ENCODE measurements around the gene URM1. TPM values are rescaled to one million over a fixed set of nuclear protein-coding genes. Genes with fewer than 3 reads are reported as not detected.
"Not testable (repeated sequence)": the region's sequence is repeated elsewhere in the genome, so short reads cannot be mapped to it uniquely, and the experiment has no call there.

URM1 gene
- total RNA-seq, 1 experiment from 2014 or later, result 71.8 TPM

DNA sequence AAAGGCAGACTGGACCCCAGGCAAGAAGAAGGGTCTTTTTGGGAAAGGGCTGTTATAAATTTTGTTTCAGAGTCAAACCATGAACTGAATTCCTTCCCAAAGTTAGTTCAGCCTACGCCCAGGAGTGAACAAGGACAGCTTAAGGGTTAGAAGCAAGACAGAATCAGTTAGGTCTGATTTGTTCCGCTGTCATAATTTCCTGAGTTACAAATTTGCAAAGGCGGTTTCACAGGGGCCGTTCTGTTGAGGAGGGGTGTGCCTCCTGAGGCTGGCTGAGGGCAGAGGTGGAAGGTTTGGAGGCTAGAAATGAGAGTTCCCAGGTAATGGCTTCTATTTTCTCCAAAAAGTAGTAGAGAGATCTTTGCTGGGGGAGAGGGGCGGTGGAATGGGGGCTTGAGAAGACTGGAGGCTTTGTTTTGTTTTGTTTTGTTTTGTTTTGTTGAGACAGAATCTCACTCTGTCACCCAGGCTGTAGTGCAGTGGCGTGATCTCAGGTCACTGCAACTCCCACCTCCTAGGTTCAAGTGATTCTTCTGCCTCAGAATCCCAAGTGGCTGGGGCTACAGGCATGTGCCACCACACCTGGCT, 45.4 kb downstream of the URM1 start:
- no peak for DNase-seq (ENCODE audit: low read depth)
- in situ Hi-C loops (cut with HindIII; ENCODE audit: low pct_unique_long_range_greater_than_20kb, low sequenced_read_pairs), result no loop called here

DNA sequence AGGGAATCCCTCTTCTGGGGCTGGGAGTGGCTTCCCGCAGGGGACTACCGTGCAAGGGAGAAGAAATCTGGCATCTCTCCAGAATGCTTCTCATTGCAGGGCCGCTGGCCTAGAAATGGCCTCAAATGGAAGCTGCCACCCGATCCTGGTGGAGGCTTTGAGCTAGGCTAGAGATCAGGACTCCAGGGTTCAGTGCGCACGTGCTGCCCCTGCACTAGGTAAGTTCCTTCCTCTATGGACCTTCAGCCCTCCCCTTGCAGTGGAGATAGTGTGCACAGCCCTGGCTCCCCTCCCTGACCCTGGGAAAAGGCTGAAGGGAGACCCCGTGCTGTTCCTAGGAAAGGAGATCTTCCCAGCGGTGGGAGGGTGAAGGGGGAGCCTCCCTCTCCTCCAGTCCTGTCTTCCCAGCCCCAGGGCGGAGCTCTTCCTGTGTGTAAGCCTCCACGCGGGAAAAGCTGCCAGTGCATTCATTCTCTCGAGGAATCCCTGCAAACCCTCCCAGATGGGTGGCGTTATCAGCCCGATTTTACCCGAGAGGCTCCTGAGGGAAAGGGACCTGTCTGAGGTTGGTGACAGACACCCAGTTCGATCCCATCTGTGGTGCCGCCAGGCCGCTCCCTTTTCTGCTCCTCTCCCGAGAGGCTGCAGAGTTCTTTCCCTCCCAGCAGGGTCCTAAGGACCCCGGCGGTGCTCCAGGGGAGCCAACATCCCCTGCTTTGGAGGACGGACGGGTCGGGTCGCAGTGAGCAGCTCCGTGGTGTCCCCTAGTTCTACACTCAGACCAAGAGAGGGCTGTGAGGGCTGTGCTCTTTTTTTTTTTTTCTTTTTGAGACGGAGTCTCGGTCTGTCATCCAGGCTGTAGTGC, 48.1 kb downstream of the URM1 start:
- in situ Hi-C loops (cut with HindIII; ENCODE audit: low pct_unique_long_range_greater_than_20kb, low sequenced_read_pairs), result no loop called here
- no peak for DNase-seq (ENCODE audit: low read depth)

- in situ Hi-C loops (cut with HindIII; ENCODE audit: low pct_unique_long_range_greater_than_20kb, low sequenced_read_pairs), result no loop called here
- DNase-seq (ENCODE audit: low read depth), result peak; percentile 71
Measured at GRCh38 chr9:128420060-128420650, 49.0 kb downstream of the URM1 start.

DNA sequence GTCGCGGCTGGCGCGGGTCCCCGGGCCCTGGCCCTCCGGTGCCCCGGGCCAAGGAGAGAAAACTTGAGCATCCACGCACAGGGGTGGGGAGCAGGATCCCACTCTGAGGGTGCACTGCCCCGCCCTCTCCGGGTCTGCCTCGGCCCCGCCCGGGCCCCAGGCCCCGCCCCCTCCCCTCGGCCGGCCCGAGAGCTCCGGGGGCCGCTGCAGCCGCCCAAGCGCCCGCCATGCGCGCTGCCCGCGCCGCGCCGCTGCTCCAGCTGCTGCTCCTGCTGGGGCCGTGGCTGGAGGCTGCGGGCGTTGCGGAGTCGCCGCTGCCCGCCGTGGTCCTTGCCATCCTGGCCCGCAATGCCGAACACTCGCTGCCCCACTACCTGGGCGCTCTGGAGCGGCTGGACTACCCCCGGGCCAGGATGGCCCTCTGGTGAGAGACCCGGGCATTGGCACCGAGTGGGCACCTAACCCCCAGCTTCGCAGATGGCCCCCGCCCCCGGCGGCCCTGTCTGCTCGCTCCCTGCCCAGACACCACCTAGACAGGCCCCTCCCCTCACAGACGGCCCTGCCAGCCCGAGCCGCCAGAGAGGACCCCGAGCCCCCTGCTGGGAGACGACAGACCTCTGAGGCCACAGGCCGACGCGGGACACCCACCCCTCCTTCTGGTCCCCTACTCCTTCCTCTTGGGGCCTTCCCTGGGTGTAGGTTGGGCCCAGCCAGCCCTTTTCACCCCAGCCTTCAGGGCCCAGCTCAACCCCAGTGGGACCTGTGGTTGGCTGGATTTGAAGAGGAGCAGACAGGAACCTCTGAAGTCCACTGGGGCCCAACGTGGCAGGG, 49.7 kb downstream of the URM1 start, which contains the start of gene CERCAM:
Gene CERCAM (plus strand): TSS at position 207 of the 831 bp plus-strand sequence. CDS start 21 bp downstream, at position 228.
- peak; percentile 57 for DNase-seq (ENCODE audit: low read depth)
- in situ Hi-C loops (cut with HindIII; ENCODE audit: low pct_unique_long_range_greater_than_20kb, low sequenced_read_pairs), result no loop called here

DNA sequence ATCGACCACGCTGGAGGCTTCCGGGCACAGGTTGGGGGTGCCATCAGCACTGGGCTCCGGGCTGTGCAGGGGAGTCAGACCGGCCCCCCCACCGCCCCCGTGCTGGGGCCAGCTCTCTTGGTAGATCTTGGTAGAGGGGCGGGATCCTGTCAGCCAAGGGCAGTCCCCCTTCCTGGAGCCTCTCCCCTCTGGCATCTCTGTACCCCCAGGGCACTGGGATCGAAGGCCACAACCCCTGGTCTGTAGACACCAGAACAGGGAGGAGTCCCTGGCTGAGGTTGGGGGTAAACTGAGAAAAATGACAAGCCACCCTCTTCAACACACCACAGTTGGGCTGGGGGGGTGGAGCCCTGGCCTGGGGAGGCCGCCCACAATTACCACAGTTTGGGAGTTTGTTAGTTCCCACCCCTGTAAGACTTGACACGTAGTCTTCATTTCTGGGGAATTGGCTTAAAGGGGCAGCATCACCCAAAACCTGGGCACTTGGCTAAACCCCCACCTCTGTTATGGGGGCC, 50.4 kb downstream of the URM1 start:
- in situ Hi-C loops (cut with HindIII; ENCODE audit: low pct_unique_long_range_greater_than_20kb, low sequenced_read_pairs), result no loop called here
- DNase-seq (ENCODE audit: low read depth), result peak; percentile 12

DNA sequence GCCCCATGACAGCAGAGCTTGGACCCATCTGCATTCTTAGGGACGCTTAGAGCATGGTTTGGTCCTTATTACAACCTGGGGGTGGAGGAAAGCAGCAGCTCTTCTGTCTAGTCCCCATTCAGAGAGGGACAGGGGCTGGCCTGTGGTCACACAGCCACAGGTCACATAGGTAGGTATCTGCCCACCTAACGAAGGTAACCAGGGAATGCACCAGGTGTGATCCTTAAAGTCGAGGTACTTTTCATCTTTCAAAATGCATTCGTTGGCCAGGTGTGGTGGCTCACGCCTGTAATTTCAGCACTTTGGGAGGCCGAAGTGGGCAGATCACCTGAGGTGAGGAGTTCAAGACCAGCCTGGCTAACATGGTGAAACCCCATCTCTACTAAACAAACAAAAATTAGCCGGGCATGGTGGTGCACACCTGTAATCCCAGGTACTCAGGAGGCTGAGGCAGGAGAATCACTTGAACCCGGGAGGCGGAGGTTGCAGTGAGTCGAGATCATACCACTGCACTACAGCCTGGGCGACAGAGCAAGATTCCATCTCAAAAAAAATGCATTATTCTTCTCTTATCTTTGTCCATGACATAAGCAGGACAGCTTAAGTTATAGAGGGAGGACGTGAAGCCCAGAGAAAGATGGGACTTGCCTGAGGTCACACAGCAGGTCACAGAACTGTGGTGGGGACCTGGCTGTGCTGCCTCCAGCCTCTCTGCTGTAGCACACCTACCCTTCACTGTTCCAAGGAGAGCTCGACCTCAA, 51.0 kb downstream of the URM1 start:
- DNase-seq (ENCODE audit: low read depth); in situ Hi-C loops (cut with HindIII; ENCODE audit: low pct_unique_long_range_greater_than_20kb, low sequenced_read_pairs): not testable (repeated sequence)

GRCh38 chr9:128422783-128423150, 51.6 kb downstream of the URM1 start:
- in situ Hi-C loops (cut with HindIII; ENCODE audit: low pct_unique_long_range_greater_than_20kb, low sequenced_read_pairs), result no loop called here
- no peak for DNase-seq (ENCODE audit: low read depth)

DNA sequence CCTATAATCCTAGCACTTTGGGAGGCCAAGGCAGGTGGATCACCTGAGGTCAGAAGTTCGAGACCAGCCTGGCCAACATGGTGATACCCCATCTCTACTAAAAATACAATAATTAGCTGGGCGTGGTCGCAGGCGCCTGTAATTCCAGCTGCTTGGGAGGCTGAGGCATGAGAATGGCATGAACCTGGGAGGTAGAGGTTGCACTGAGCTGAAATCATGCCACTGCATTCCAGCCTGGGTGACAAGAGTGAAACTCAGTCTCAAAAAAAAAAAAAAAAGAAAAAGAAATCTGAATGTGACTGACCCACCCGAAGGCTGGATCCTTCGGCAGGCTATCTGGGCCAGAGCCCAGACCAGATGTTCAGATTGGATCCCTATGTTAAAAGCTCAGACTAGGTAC, 52.2 kb downstream of the URM1 start:
- DNase-seq (ENCODE audit: low read depth); in situ Hi-C loops (cut with HindIII; ENCODE audit: low pct_unique_long_range_greater_than_20kb, low sequenced_read_pairs): not testable (repeated sequence)

- DNase-seq (ENCODE audit: low read depth), result no peak
- in situ Hi-C loops (cut with HindIII; ENCODE audit: low pct_unique_long_range_greater_than_20kb, low sequenced_read_pairs), result no loop called here
Measured at GRCh38 chr9:128424268-128424780, 53.1 kb downstream of the URM1 start.

DNA sequence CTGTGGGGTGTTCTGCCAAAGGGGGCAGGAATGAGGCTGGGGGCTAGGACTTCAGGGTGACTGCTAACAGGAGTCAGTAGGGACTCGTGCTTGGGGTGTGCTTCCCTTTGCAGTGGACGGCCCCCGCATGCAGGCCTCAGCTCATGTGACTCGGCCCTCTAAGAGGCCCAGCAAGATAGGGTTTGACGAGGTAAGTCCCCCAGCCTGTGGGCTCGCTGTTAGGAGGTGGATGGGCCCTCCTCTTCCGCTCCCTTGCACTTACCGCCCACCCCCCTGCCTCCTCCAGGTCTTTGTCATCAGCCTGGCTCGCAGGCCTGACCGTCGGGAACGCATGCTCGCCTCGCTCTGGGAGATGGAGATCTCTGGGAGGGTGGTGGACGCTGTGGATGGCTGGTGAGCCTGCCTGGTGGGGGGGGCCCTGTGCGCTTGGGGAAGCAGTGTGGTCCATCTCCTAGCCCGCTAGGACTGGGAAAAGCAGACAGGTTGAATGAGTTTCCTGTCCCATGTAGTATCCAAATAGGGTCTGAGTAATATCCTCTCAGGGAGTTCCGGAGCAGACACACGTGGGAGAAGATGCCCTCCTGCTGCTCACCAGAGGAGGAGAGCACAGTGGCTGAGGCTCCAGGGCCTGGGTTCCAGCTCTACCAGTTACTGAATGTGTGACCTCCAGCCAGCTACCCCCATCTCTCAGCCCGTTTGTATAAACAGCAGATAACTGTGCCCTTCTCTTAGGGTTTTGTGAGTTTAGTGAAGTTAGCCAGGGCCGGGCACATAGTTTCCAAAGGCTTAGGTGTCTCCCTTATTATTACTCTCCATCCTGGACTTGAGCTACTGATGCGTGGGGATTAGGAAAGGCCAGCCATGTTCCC, 57.7 kb downstream of the URM1 start:
- DNase-seq (ENCODE audit: low read depth), result no peak
- in situ Hi-C loops (cut with HindIII; ENCODE audit: low pct_unique_long_range_greater_than_20kb, low sequenced_read_pairs), result no loop called here

DNA sequence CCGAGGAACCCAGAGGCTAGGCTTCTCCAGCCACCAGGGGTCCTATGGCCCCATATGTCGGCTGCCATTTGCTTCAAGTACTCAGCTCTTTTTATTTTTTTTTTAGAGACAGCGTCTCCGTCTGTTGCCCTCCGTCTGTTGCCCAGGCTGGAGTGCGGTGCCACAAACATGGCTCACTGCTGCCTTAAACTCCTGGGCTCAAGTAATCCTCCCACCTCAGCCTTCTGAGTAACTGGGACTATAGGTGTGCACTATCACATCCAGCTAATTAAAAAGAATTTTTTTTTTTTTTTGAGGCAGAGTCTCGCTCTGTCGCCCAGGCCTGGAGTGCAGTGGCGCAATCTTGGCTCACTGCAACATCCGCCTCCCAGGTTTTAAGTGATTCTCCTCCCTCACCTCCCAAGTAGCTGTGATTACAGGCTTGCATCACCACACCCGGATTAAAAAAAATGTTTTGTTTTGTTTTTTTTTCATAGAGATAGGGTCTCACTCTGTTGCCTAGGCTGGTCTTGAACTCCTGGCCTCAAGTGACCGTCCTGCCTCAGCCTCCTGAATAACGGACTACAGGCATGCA, 58.4 kb downstream of the URM1 start:
- no peak for DNase-seq (ENCODE audit: low read depth)
- in situ Hi-C loops (cut with HindIII; ENCODE audit: low pct_unique_long_range_greater_than_20kb, low sequenced_read_pairs), result no loop called here

DNA sequence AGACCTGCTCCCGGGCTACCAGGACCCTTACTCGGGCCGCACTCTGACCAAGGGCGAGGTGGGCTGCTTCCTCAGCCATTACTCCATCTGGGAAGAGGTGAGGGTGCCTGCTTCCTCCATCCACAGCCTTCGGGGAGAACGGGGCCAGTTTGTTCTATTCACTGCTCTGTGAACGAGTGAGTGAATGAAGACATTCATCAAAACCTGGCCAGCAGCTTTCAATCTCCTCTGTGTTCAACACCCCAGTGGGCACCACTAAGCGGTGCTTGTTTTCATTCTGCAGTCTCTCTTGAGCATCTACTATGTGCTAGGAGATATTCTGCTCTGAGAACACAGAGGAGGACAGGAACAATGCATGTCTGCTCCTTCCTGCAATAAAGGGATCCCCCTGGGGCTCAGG, 60.0 kb downstream of the URM1 start:
- no peak for DNase-seq (ENCODE audit: low read depth)
- in situ Hi-C loops (cut with HindIII; ENCODE audit: low pct_unique_long_range_greater_than_20kb, low sequenced_read_pairs), result no loop called here

DNA sequence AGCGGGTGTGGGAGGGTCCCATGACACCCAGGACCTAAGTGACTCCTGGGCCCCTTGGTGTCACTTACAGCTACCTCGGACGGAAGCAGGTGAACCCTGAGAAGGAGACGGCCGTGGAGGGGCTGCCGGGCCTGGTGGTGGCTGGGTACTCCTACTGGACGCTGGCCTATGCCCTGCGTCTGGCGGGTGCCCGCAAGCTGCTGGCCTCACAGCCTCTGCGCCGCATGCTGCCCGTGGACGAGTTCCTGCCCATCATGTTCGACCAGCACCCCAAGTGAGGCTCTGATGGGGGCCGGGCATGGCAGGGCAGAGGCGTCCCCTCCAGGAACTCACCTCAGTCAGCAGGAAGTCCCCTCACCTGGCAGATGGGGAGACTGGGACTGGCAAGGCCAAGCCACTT, 63.2 kb downstream of the URM1 start:
- DNase-seq (ENCODE audit: low read depth), result no peak
- in situ Hi-C loops (cut with HindIII; ENCODE audit: low pct_unique_long_range_greater_than_20kb, low sequenced_read_pairs), result no loop called here

- no peak for DNase-seq (ENCODE audit: low read depth)
- in situ Hi-C loops (cut with HindIII; ENCODE audit: low pct_unique_long_range_greater_than_20kb, low sequenced_read_pairs), result no loop called here
Measured at GRCh38 chr9:128435611-128436010, 64.4 kb downstream of the URM1 start.

DNA sequence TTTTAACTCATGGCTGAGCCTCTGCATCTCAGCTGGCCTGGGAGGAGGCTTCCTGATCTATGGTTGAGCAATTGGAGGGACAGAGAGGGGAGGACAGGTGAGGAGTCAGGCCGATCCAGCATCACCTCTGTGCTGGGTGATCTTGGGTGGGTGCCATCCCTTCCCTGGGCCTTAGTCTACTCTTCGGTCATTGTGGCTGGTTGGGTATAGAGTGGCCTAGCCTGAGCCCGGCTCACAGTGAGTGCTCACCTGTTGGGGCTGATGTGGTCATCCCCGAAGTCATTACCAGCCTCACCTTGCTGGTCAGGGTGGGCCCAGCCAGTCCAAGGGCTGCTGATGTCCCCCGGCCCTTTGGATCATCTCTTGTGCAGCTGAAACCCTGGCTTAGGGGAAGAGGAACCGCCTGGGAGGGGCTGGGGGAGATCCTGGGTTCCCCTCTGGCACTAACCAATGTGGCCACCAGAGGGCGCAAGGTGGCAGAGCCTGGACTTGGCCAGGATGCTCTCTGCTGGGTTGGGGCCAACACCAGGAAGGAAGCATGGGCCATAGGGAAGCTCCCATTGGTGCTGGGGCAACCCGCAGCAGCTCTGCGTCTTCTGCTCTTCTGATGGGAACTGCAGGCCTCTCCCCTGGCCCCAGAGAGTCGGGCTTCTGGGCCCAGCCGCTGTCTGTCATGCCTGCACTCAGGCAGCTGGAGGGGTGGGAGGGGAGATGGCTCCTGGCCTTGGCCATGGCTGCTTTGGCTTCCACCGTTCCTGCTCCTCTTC, 67.4 kb downstream of the URM1 start:
- in situ Hi-C loops (cut with HindIII; ENCODE audit: low pct_unique_long_range_greater_than_20kb, low sequenced_read_pairs), result no loop called here
- peak; percentile 61 for DNase-seq (ENCODE audit: low read depth)

DNA sequence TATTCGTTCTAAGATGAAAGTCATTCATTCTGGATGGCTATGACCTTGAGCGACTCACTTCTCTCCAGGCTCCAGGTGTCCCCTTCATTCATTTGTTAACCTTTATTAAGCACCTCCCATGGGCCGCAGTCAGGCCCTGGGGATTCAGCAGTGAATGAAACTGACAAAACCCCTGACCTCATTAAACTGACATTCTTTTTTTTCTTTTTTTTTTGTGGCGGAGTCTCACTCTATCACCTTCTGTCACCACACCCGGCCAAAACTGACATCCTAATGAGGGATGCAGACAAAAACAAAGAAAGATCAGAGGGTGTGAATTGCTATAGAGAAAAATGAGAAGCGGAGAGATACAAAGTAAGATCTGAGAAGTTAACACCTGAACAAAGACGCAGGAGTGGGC, 68.1 kb downstream of the URM1 start:
- in situ Hi-C loops (cut with HindIII; ENCODE audit: low pct_unique_long_range_greater_than_20kb, low sequenced_read_pairs), result no loop called here
- no peak for DNase-seq (ENCODE audit: low read depth)

All from Caki2 (cell line).